Activated CD8-positive, alpha-beta T cell treated with anti-CD3 and anti-CD28 coated beads for 36 hours (primary cell): ENCODE data around the gene F8. TPM values are rescaled to one million over a fixed set of nuclear protein-coding genes. Genes with fewer than 3 reads are reported as not detected.
A peak's percentile ranks its signal among the peaks of the same experiment; 100 is the strongest.
"Not testable (repeated sequence)": the region's sequence is repeated elsewhere in the genome, so short reads cannot be mapped to it uniquely, and the experiment has no call there.

ENCODE experiments used
- ATAC-seq: fragments of 200-7000 bp; cut with Tn5 transposase; one replicate; pipeline ENCODE4 v1.10.0; 2021; ENCODE audit warnings: mild to moderate bottlenecking, moderate library complexity
- CTCF ChIA-PET: fragments of 350-600 bp; sonication (Branson Sonifier 250); formaldehyde crosslinking; loops from one replicate; lab custom pipeline; 2021; ENCODE audit warnings: antibody characterized with exemption; lab: Charles Lee
- POLR2A ChIA-PET: fragments of 350-600 bp; sonication (Branson Sonifier 250); formaldehyde crosslinking; loops from one replicate; lab custom pipeline; 2021; ENCODE audit warnings: antibody characterized with exemption; lab: Charles Lee
- DNase-seq: peaks from one replicate; pipeline ENCODE4 v3.0.0-alpha.2; 2020
- H3K27ac Mint-ChIP-seq: one replicate; pipeline ENCODE4 v1.8.0; 2021; ENCODE audit warnings: mild to moderate bottlenecking, mixed read lengths
- H3K27me3 Mint-ChIP-seq: one replicate; pipeline ENCODE4 v1.8.0; 2021; ENCODE audit warnings: mixed read lengths
- H3K36me3 Mint-ChIP-seq: one replicate; pipeline ENCODE4 v1.8.0; 2021; ENCODE audit warnings: low read depth, mixed read lengths
- H3K4me1 Mint-ChIP-seq: one replicate; pipeline ENCODE4 v1.8.0; 2021; ENCODE audit warnings: low read depth, mixed read lengths
- H3K4me3 Mint-ChIP-seq: one replicate; pipeline ENCODE4 v1.8.0; 2021; ENCODE audit warnings: mild to moderate bottlenecking, moderate library complexity, mixed read lengths
- H3K9me3 Mint-ChIP-seq: one replicate; pipeline ENCODE4 v1.8.0; 2021; ENCODE audit warnings: mixed read lengths
- CTCF ChIP-seq: fragments of 200-600 bp; IDR thresholded peaks from one replicate; pipeline ENCODE4 v1.8.0; 2022; ENCODE audit warnings: antibody characterized with exemption, mild to moderate bottlenecking
- intact Hi-C: fragments of 100-400 bp; cut with micrococcal nuclease; formaldehyde crosslinking; loops from one replicate; pipeline ENCODE4 v1.10.0; 2022
- total RNA-seq, 2 experiments: library from RNA; stranded (reverse); gene quantifications; one replicate each; pipeline ENCODE4 v1.2.3, GENCODE V29; 2021

The F8 gene
- total RNA-seq, 2 experiments from 2014 or later = 4.1 to 4.4 TPM

- Mint-ChIP-seq H3K4me1 (peaks cover 21% of the 10 kb centered on the region), H3K9me3 (no peaks in the 10 kb centered on the region)
- intact Hi-C loops = no loop called here
Observed at GRCh38 chrX:154829134-154829533, 193.4 kb downstream of the F8 start.

DNA sequence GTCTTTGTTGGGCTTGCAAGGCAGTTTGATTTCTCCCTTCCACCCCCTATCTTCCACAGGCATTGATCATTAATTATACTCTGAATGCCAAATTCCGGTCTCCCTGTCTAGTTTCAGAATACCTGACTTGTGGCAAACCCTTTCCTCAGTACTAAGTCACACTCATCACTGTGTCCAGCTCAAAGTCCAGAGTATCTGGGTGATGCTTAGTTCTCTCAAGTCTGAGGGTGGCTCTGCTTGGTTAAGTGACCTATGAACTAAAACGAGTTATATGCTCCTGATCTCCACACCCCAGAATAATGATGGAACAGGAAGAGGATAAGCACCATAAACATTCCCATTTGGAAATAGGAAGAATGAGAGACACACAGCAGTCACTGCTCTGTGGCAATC lies 194.5 kb downstream of the F8 start:
- no peak for DNase-seq
- TF ChIP-seq CTCF = no peak
- peaks cover 21% of the 10 kb centered on the region for H3K4me1 Mint-ChIP-seq
- H3K27ac Mint-ChIP-seq = no peak overlapping the region
- H3K9me3 Mint-ChIP-seq = no peaks in the 10 kb centered on the region
- ChIA-PET POLR2A (no interaction called here), CTCF (interaction anchor here (2.0 kb wide), 1 partner anchor 14 kb away, joined by 8 read pairs; no protein-coding TSS in a partner anchor)
- no peak overlapping the region for H3K4me3 Mint-ChIP-seq
- intact Hi-C loops = no loop called here
- no peaks in the 10 kb centered on the region for H3K27me3 Mint-ChIP-seq
- ATAC-seq = no peak
- H3K36me3 Mint-ChIP-seq = no peaks in the 10 kb centered on the region

More at GRCh38 chrX:154829134-154829533, 193.4 kb downstream of the F8 start:
- no peak overlapping the region for H3K27ac Mint-ChIP-seq
- DNase-seq (no peak), ATAC-seq (no peak)
- ChIA-PET CTCF (no interaction called here), POLR2A (interaction anchor here (0.5 kb wide), 1 partner anchor 65 kb away, joined by 3 read pairs; no protein-coding TSS in a partner anchor)
- no peaks in the 10 kb centered on the region for H3K27me3 Mint-ChIP-seq
- H3K36me3 Mint-ChIP-seq = no peaks in the 10 kb centered on the region
- no peak overlapping the region for H3K4me3 Mint-ChIP-seq
- TF ChIP-seq CTCF = no peak

DNA sequence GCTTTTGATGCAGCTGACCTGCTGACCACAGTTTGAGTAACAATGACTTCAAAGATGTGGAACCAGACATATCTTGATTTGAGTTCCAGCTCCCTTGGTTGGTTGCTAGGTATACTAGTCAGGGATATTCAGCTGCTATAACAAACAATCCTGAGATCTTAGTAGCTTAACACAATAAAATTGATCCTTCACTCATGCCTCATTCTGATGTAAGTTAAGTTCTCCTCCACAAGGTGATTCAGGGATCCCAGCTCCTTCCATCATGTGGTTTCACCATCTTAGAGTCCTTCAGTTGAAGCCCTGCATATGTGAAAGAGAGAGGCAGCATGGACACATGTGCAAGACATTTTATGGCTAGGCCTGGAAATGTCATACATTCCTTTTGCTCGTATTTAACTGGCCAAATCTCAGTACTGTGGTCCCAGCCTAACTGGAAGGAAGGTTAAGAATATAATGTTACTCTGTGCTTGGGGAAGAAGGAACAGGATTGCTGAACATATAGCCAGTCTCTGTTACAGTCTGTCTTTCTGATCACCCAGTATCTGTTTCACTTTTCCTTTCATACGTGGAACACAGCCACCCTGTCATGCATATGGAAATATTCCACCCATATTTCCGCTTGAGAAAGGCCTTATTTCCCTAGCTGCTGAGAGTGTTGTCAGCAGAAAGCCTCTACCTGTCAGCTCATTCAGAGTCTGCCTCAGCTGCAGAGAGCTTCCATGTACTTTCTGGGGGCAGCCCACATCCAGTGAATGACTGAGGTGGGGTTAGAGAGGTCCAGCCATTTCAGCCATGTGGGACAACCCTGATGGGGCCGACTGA lies 195.1 kb downstream of the F8 start:
- POLR2A ChIA-PET = interaction anchor here (0.9 kb wide), 1 partner anchor 76 kb away, joined by 3 read pairs; the partner anchor contains the start of gene GAB3
- intact Hi-C loops = no loop called here
- Mint-ChIP-seq H3K27ac (no peak overlapping the region), H3K27me3 (no peaks in the 10 kb centered on the region), H3K4me3 (no peak overlapping the region), H3K4me1 (peaks cover 21% of the 10 kb centered on the region), H3K9me3 (no peaks in the 10 kb centered on the region), H3K36me3 (no peaks in the 10 kb centered on the region)
- no peak for TF ChIP-seq CTCF
- peak; percentile 64 for ATAC-seq
- CTCF ChIA-PET = interaction anchor here (2.0 kb wide), 1 partner anchor 14 kb away, joined by 8 read pairs; no protein-coding TSS in a partner anchor
- no peak for DNase-seq

- H3K9me3 Mint-ChIP-seq, CTCF ChIA-PET, ATAC-seq, H3K27ac Mint-ChIP-seq, DNase-seq, intact Hi-C loops, H3K27me3 Mint-ChIP-seq, POLR2A ChIA-PET, H3K4me3 Mint-ChIP-seq, H3K36me3 Mint-ChIP-seq: not testable (repeated sequence)
- H3K4me1 Mint-ChIP-seq = peaks cover 21% of the 10 kb centered on the region
Observed at GRCh38 chrX:154825586-154825985, 196.9 kb downstream of the F8 start.

DNA sequence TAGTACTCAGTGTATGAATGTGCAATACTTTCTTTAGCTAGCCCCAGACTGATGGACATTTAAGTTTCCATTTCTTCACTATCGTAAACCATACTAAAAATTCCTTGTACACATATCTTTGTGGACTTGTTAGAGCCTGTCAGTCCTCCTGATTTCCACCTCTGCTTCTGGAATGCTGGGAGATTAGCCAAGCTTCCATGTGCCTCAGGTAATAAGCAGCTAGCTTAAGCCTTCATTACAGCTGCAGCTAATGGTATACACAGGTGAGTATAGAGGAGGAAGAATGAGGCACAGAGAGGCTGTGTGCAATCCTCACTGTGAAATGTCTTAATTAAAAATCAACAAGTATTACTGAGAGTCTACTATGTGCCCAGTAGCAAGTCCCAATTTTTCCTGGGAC lies 197.9 kb downstream of the F8 start:
- intact Hi-C loops = no loop called here
- Mint-ChIP-seq H3K27ac (no peak overlapping the region), H3K4me1 (peaks cover 16% of the 10 kb centered on the region), H3K27me3 (no peaks in the 10 kb centered on the region), H3K36me3 (no peaks in the 10 kb centered on the region), H3K9me3 (no peaks in the 10 kb centered on the region), H3K4me3 (no peak overlapping the region)
- POLR2A ChIA-PET = no interaction called here
- DNase-seq = no peak
- TF ChIP-seq CTCF = no peak
- CTCF ChIA-PET = no interaction called here
- ATAC-seq = no peak
